Lower leg skin (tissue), 3 donors: ENCODE data around the gene ANKRD52.

ENCODE experiments used
- CTCF ChIP-seq, 3 donors: fragments of 450-650 bp; IDR thresholded peaks; one replicate each; pipeline ENCODE4 v1.5.1; 2016; ENCODE audit warnings: antibody characterized with exemption in 3 of 3, mild to moderate bottlenecking in 3 of 3, moderate library complexity in 2 of 3
- POLR2A ChIP-seq, 2 donors: fragments of 450-650 bp; IDR thresholded peaks; one replicate each; pipeline ENCODE4 v1.6.1; 2016 to 2017; ENCODE audit warnings: antibody characterized with exemption in 2 of 2, mild to moderate bottlenecking in 1 of 2, moderate library complexity in 1 of 2

GRCh38 chr12:56243731-56244181, 14.4 kb downstream of the ANKRD52 start:
- no peak for TF ChIP-seq CTCF (IDR thresholded peaks at IDR 0.05)
- no peak for TF ChIP-seq POLR2A (IDR thresholded peaks at IDR 0.05)
